Immature natural killer cell (primary cell): ENCODE measurements around the gene SLC25A26. TPM values are rescaled to one million over a fixed set of nuclear protein-coding genes. Genes with fewer than 3 reads are reported as not detected.

Source experiments
- DNase-seq, 3 donors: peaks; one replicate each; pipeline ENCODE4 v3.0.0; 2022; ENCODE audit warnings: mixed read lengths in 1 of 3
- H3K27ac Mint-ChIP-seq, 6 donors: one replicate each; pipeline ENCODE4 v1.8.0; 2020; ENCODE audit warnings: mixed read lengths in 6 of 6, mild to moderate bottlenecking in 5 of 6, inconsistent platforms in 4 of 6, moderate library complexity in 3 of 6
- H3K27me3 Mint-ChIP-seq, 3 donors: one replicate each; pipeline ENCODE4 v1.8.0; 2020 to 2021; ENCODE audit warnings: low read depth in 3 of 3, mild to moderate bottlenecking in 3 of 3, mixed read lengths in 3 of 3, moderate library complexity in 3 of 3, inconsistent platforms in 1 of 3
- H3K36me3 Mint-ChIP-seq, 3 donors: one replicate each; pipeline ENCODE4 v1.8.0; 2020; ENCODE audit warnings: mixed read lengths in 3 of 3, inconsistent platforms in 2 of 3, mild to moderate bottlenecking in 2 of 3
- H3K4me1 Mint-ChIP-seq, 2 donors: one replicate each; pipeline ENCODE4 v1.8.0; 2020; ENCODE audit warnings: inconsistent platforms in 2 of 2, mild to moderate bottlenecking in 2 of 2, mixed read lengths in 2 of 2, moderate library complexity in 1 of 2
- H3K4me3 Mint-ChIP-seq, 5 donors: one replicate each; pipeline ENCODE4 v1.8.0; 2020; ENCODE audit warnings: mild to moderate bottlenecking in 5 of 5, mixed read lengths in 5 of 5, inconsistent platforms in 3 of 5, moderate library complexity in 3 of 5
- H3K9me3 Mint-ChIP-seq, 6 donors: one replicate each; pipeline ENCODE4 v1.8.0; 2020; ENCODE audit warnings: mild to moderate bottlenecking in 6 of 6, mixed read lengths in 6 of 6, inconsistent platforms in 4 of 6, moderate library complexity in 3 of 6
- polyA plus RNA-seq, 3 donors: library from polyadenylated mRNA; unstranded; fragments of 300-500 nt; fragmentation: Illumina TruSeq; gene quantifications; one replicate each; pipeline ENCODE4 v1.2.3, GENCODE V29; 2021

SLC25A26 gene
- polyA plus RNA-seq, 3 donors from 2014 or later = 27.1 to 52.3 (median 43.3) TPM

GRCh38 chr3:66322436-66322835, 101.6 kb downstream of the SLC25A26 start:
- no peak for DNase-seq
- peaks cover 7 to 14% (median 12%) of the 10 kb centered on the region in 3 donors for H3K36me3 Mint-ChIP-seq
- H3K4me3 Mint-ChIP-seq = no peak overlapping the region
- H3K9me3 Mint-ChIP-seq = peaks cover 0 to 6% (median 1%) of the 10 kb centered on the region in 6 donors
- peak overlapping the region in 2 of 6 donors; percentile 35 to 77 for H3K27ac Mint-ChIP-seq
- peaks cover 0 to 4% (median 0%) of the 10 kb centered on the region in 3 donors for H3K27me3 Mint-ChIP-seq
- H3K4me1 Mint-ChIP-seq = peaks cover 12 to 28% of the 10 kb centered on the region in 2 donors

DNA sequence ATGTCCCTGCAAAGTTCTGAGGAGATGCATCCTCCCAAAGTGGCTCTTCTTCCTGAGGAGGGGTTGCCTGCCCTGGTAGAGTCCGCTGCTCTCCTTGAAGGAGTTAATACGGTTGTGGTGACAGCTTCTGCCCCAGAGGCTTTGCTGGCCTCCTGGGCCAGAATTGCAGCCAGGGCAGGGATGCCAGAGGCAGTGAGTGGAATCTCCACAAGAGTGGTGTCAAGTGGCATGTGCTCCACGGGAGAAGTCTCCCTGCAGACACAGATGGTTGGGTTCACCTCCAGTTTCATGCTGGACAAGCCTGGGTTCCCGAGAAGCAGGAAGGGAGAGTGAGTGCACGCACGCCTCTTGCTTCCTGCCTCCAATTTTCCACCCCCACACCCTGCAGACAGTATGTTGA, 105.5 kb downstream of the SLC25A26 start:
- peaks cover 0 to 4% (median 0%) of the 10 kb centered on the region in 3 donors for H3K27me3 Mint-ChIP-seq
- no peak for DNase-seq
- peaks cover 8 to 21% of the 10 kb centered on the region in 2 donors for H3K4me1 Mint-ChIP-seq
- no peak overlapping the region for H3K4me3 Mint-ChIP-seq
- peaks cover 0 to 6% (median 1%) of the 10 kb centered on the region in 6 donors for H3K9me3 Mint-ChIP-seq
- H3K36me3 Mint-ChIP-seq = peaks cover 0 to 12% (median 6%) of the 10 kb centered on the region in 3 donors
- peak overlapping the region in 2 of 6 donors; percentile 0 to 49 for H3K27ac Mint-ChIP-seq

- no peak overlapping the region for H3K4me3 Mint-ChIP-seq
These were observed 114.9 kb downstream of the SLC25A26 start for GRCh38 chr3:66335671-66336070.

DNA sequence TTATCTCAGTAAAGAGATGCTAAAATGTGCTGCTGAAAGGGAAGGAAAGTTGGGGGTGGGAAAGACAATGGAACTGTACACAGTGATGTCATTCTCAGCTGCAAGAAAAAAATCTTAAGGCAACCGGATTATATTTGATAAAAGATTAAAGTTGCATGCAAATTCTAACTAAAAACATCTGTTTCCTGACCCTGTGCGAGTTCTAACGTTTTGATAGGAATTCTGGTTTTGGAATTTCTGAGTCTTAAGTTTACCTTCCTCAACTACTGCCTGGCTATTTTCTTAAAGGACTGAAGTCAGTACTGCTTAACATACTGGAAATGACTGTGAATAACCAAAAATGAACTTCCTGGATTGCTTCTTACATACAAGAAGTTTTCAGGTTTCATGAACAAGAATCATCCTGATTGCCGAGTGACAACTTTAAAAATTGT, 115.5 kb downstream of the SLC25A26 start:
- Mint-ChIP-seq H3K9me3 (no peaks in the 10 kb centered on the region), H3K27ac (peak overlapping the region in 3 of 6 donors; percentile 7 to 52 (median 16)), H3K36me3 (peaks cover 0 to 4% (median 0%) of the 10 kb centered on the region in 3 donors), H3K27me3 (peaks cover 0 to 2% (median 0%) of the 10 kb centered on the region in 3 donors), H3K4me1 (peaks cover 16 to 48% of the 10 kb centered on the region in 2 donors), H3K4me3 (no peak overlapping the region)
- no peak for DNase-seq

More at GRCh38 chr3:66335671-66336070, 114.9 kb downstream of the SLC25A26 start:
- H3K9me3 Mint-ChIP-seq = no peaks in the 10 kb centered on the region
- H3K27ac Mint-ChIP-seq = peak overlapping the region in 5 of 6 donors; percentile 2 to 68 (median 59)
- no peak for DNase-seq
- H3K27me3 Mint-ChIP-seq = peaks cover 0 to 2% (median 0%) of the 10 kb centered on the region in 3 donors
- H3K36me3 Mint-ChIP-seq = peaks cover 0 to 4% (median 0%) of the 10 kb centered on the region in 3 donors
- H3K4me1 Mint-ChIP-seq = peaks cover 16 to 48% of the 10 kb centered on the region in 2 donors

- peaks cover 18 to 46% of the 10 kb centered on the region in 2 donors for H3K4me1 Mint-ChIP-seq
- no peak overlapping the region for H3K4me3 Mint-ChIP-seq
- DNase-seq = no peak
- H3K27ac Mint-ChIP-seq = peak overlapping the region in 1 of 6 donors; percentile 12
- no peaks in the 10 kb centered on the region for H3K9me3 Mint-ChIP-seq
- no peaks in the 10 kb centered on the region for H3K36me3 Mint-ChIP-seq
- H3K27me3 Mint-ChIP-seq = peaks cover 0 to 2% (median 0%) of the 10 kb centered on the region in 3 donors
These were observed 118.1 kb downstream of the SLC25A26 start for GRCh38 chr3:66338927-66339326.

DNA sequence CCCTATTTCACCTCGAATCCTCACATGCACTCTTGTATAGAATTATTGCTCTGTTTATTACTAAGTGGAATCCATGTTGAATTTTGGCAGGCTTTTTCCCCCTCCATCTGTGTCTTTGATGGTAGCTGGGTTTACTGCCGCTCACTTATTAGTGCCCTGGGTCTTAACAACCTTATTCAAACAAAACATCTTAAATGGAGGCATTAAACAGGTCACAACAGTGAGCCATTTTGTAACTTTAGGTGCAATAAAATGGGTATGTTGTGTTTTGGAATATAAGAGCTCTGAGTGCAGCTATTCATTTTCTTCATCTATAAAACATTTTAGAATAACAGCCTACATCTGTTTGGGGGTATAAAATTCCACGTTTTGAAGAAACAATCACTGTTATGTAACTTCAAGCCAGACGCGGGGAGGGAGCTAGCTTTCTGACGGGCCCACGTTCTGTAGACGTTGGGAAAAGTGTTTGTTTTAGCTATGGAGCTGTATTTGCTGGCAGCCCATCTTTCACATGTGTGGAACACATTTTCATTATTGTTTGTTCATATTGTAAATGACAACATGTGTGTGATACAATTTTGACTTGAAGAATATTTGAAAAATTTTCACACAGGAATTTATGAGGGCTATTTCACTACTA, 122.0 kb downstream of the SLC25A26 start:
- Mint-ChIP-seq H3K4me1 (peaks cover 28 to 53% of the 10 kb centered on the region in 2 donors), H3K27ac (peak overlapping the region in 2 of 6 donors; percentile 31 to 34), H3K4me3 (no peak overlapping the region), H3K9me3 (no peaks in the 10 kb centered on the region), H3K27me3 (no peaks in the 10 kb centered on the region), H3K36me3 (peaks cover 10 to 13% (median 11%) of the 10 kb centered on the region in 3 donors)
- DNase-seq = no peak

DNA sequence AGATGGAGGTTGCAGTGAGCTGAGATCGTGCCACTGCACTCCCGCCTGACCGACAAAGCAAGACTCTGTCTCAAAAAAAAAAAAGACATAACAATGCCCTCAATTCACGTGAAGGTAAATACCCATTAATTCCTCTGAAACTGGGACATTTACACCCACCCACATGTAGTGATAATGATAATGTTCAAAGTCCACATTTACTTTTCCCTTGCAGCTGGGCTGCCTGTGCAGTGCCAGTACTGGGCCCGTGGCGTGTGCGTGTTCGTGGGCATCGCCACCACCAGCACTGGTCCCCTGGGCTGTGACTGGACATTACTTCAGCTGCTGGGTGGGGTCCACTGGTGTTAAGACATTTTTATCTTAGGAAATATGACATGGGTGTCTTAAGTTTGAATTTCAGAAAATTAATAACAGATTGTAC, 123.6 kb downstream of the SLC25A26 start:
- no peaks in the 10 kb centered on the region for H3K27me3 Mint-ChIP-seq
- H3K4me3 Mint-ChIP-seq = no peak overlapping the region
- H3K4me1 Mint-ChIP-seq = peaks cover 23 to 41% of the 10 kb centered on the region in 2 donors
- no peak for DNase-seq
- H3K27ac Mint-ChIP-seq = peak overlapping the region in 3 of 6 donors; percentile 13 to 73 (median 54)
- H3K9me3 Mint-ChIP-seq = no peaks in the 10 kb centered on the region
- H3K36me3 Mint-ChIP-seq = peaks cover 14 to 22% (median 15%) of the 10 kb centered on the region in 3 donors

DNA sequence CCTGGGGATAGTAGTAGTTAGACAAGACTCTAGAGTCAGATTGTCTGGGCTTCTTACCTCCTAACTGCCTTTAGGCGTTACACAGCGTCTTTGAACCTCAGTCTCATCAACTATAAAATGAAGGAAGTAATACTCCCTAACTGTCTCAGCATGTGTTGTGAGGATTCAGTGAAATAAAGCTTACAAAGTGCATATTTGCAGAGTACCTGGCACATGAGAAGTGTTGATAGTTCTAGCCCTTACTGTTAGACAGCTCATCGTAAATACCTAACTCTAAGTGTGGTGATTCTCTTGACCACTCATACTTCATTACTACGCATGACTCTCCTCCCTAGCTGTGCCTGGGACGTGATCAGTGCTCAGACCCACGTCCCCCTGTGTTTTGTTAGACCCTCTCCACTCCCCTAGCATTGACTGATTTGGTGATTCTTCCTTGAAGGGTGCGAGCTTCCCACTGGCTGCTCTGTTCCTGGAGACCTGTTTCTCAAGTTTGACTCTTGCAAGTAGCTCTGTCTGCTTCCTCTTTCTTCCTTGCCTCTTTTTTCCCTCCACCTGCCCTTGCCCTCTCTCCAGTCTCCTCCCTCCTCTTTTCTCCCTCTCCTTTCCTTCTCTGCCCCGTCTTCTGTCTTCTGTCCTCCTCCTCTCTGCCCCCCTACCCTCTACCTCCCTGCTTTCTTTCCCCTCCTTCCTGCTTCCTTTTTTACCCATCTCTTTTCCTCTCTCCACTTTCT, 124.2 kb downstream of the SLC25A26 start:
- Mint-ChIP-seq H3K36me3 (peaks cover 14 to 27% (median 15%) of the 10 kb centered on the region in 3 donors), H3K27me3 (no peaks in the 10 kb centered on the region), H3K27ac (peak overlapping the region in 4 of 6 donors; percentile 54 to 73 (median 66)), H3K4me1 (peaks cover 23 to 34% of the 10 kb centered on the region in 2 donors), H3K9me3 (no peaks in the 10 kb centered on the region), H3K4me3 (no peak overlapping the region)
- no peak for DNase-seq

DNA sequence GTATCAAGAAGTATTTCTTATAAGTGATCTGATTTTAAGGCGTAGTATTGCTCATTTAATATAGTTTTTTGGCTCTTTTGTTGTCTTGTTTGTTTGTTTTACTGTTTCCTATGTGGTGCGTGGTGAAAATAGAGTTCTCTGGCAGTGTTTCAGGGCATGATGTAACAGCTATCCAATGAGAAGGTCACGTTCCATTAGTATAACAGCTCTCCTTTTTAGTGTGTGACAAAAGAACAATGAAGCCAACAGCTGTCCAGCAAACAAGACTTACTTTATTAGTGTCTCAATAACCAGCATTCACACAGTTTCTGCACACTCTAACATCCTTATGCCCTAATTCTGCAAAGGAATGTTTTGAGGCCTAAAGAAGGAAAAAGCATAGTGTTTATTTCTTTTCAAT, 127.9 kb downstream of the SLC25A26 start:
- Mint-ChIP-seq H3K4me3 (no peak overlapping the region), H3K4me1 (peaks cover 45 to 56% of the 10 kb centered on the region in 2 donors), H3K9me3 (no peaks in the 10 kb centered on the region), H3K36me3 (peaks cover 14 to 37% (median 22%) of the 10 kb centered on the region in 3 donors), H3K27ac (peak overlapping the region in 1 of 6 donors; percentile 41), H3K27me3 (peaks cover 0 to 2% (median 0%) of the 10 kb centered on the region in 3 donors)
- DNase-seq = no peak

GRCh38 chr3:66350601-66351000, 129.8 kb downstream of the SLC25A26 start:
- no peak overlapping the region for H3K4me3 Mint-ChIP-seq
- H3K27me3 Mint-ChIP-seq = peaks cover 0 to 14% (median 5%) of the 10 kb centered on the region in 3 donors
- no peaks in the 10 kb centered on the region for H3K9me3 Mint-ChIP-seq
- peak overlapping the region in 3 of 6 donors; percentile 52 to 62 (median 54) for H3K27ac Mint-ChIP-seq
- peaks cover 52 to 61% of the 10 kb centered on the region in 2 donors for H3K4me1 Mint-ChIP-seq
- peaks cover 14 to 37% (median 22%) of the 10 kb centered on the region in 3 donors for H3K36me3 Mint-ChIP-seq
- DNase-seq = no peak

DNA sequence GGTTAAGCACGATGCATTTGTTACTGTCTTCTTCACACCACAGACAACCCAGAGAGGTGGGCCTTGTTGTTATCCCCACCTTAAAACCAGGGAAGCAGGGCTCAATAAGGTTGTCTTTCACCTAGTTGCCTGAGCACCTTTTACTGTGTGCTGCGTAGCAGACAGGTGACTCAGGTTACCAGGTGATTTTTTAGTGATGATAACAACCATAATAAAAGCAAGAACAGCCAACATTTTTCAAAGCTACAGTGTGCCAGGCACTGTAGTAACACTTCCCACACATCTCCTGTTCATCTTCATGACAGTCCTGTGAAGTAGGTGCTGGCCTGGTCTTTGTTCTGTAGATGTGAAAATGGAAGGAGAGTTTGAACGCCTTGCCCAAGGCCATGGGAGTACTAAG, 132.2 kb downstream of the SLC25A26 start:
- H3K4me3 Mint-ChIP-seq = peak overlapping the region in 4 of 5 donors; percentile 69 to 85 (median 72)
- H3K9me3 Mint-ChIP-seq = no peaks in the 10 kb centered on the region
- H3K27ac Mint-ChIP-seq = peak overlapping the region; percentile 98 to 100 (median 98)
- H3K4me1 Mint-ChIP-seq = peaks cover 52 to 55% of the 10 kb centered on the region in 2 donors
- H3K27me3 Mint-ChIP-seq = peaks cover 0 to 14% (median 7%) of the 10 kb centered on the region in 3 donors
- no peak for DNase-seq
- peaks cover 2 to 22% (median 9%) of the 10 kb centered on the region in 3 donors for H3K36me3 Mint-ChIP-seq

- Mint-ChIP-seq H3K4me1 (peaks cover 52 to 54% of the 10 kb centered on the region in 2 donors), H3K27ac (peak overlapping the region; percentile 98 to 100 (median 98)), H3K4me3 (peak overlapping the region; percentile 69 to 85 (median 74)), H3K9me3 (no peaks in the 10 kb centered on the region), H3K27me3 (peaks cover 0 to 14% (median 7%) of the 10 kb centered on the region in 3 donors), H3K36me3 (peaks cover 0 to 19% (median 7%) of the 10 kb centered on the region in 3 donors)
- no peak for DNase-seq
These were observed 132.7 kb downstream of the SLC25A26 start for GRCh38 chr3:66353530-66353929.

GRCh38 chr3:66354001-66354400, 133.2 kb downstream of the SLC25A26 start:
- Mint-ChIP-seq H3K4me3 (peak overlapping the region; percentile 69 to 85 (median 74)), H3K9me3 (no peaks in the 10 kb centered on the region), H3K36me3 (peaks cover under 1 to 19% (median 7%) of the 10 kb centered on the region in 3 donors), H3K27ac (peak overlapping the region; percentile 98 to 100 (median 98)), H3K4me1 (peaks cover 52 to 54% of the 10 kb centered on the region in 2 donors), H3K27me3 (peaks cover 0 to 14% (median 7%) of the 10 kb centered on the region in 3 donors)
- peak; percentile 60 to 76 (median 68) for DNase-seq
